Adipose tissue (tissue), 3 donors: ENCODE results near the gene CATSPERE. TPM values are rescaled to one million over a fixed set of nuclear protein-coding genes. Genes with fewer than 3 reads are reported as not detected.
"Not testable (repeated sequence)": the region's sequence is repeated elsewhere in the genome, so short reads cannot be mapped to it uniquely, and the experiment has no call there.

Source experiments
- H3K27ac ChIP-seq: one replicate; pipeline ENCODE4 v1.5.1; 2013; ENCODE audit warnings: low read depth, low read length
- WGBS, 3 donors: extraction: QIAGEN DNeasy Blood & Tissue Kit; methylation state at CpG; one replicate each; pipeline ENCODE4 v1.1.7; 2013; 5-methylcytosine and 5-hydroxymethylcytosine counted together
- polyA plus RNA-seq, 3 donors: library from polyadenylated mRNA; stranded (reverse); fragments of 200-250 nt; gene quantifications; one replicate each; pipeline ENCODE4 v1.2.3, GENCODE V29; 2013
- donor health status: healthy with polysubstance abuse.
- donor health status: Bipolar disorder and iron deficiency.
- donor health status: healthy.

CATSPERE gene
- polyA plus RNA-seq, 3 donors = 0.22 to 1.3 (median 0.35) TPM

DNA sequence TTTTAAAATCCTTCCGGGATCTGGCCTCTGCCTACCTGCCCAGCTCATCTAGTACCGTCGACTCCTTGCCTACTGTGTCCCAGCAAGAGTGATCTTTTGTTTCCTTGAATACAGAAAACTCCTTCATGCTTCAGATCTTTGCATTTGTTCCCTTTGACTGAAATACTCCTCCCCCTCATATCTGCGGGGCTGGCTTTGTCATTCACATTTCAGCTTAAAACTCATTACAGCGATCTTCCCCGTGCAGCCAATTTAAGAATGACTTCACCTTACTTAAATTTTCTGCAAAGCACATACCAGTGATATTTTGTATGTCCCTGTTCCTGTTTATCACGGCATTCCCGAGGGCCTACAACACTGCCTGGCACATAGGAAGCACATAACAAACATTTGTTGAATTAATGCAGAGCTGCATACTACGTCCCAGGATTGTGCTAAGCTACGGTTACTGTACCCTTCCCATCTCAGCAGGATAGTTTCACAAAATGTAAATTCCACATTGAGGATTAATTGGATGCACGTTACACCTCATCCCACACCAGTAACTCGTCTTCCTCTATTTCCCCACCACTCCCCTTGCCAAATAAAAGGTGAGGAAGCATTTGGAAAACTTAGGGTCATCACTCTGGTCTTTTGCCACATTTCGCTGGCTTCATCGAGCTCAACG, 191.0 kb downstream of the CATSPERE start:
- 38 to 41% (median 41%) methylated on average over 15 of the region's 15 CpGs for WGBS, 3 donors
- no peak overlapping the region for H3K27ac ChIP-seq

DNA sequence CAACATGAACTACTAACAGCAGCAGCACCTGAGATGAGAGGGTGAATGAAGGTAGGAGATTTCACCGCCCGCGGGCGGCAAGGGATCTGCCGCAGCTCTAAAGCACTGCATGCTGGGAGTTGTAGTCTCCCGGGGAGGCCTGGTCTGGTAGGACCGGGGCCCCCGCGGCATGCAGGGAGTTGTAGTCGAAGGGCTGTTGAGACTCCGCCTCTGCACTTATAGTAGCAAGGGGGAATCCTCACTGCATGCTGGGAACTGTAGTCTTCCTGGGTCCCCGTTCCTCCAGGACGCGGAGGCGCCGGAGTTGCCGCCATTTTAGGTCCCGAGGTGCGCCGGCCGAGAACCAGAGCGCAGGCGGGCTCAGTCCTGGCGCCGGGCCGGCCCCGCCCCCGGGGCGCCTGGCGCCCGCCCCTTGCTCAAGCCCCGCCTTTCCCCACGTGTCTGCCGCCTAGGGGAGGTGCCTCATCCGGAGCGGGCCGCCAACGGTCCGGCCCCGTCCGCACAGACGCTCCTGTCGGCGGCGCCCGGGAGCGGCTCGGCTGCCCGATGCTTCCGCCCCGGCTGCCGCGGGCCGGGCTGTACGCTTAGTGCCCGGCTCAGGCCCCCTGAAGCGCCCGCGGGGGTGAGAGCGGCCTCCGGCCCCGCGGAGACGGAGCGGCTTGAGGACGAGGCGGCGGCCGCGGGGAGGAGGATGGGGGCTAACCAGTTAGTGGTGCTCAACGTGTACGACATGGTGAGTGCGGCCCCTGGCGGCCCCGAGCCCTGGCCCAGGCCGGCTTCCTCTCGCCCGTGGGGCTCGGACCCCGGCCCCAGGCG, 191.8 kb downstream of the CATSPERE start, which contains the start of gene DESI2:
TSS of gene DESI2 (plus strand) at position 504 of the 816 bp plus-strand sequence. CDS start at position 692, 188 bp downstream.
- peak within 1 kb of the TSS; percentile 81 for H3K27ac ChIP-seq
- WGBS, 3 donors = 0 to 2% (median 1%) methylated on average over 61 to 81 of the region's 81 CpGs

DNA sequence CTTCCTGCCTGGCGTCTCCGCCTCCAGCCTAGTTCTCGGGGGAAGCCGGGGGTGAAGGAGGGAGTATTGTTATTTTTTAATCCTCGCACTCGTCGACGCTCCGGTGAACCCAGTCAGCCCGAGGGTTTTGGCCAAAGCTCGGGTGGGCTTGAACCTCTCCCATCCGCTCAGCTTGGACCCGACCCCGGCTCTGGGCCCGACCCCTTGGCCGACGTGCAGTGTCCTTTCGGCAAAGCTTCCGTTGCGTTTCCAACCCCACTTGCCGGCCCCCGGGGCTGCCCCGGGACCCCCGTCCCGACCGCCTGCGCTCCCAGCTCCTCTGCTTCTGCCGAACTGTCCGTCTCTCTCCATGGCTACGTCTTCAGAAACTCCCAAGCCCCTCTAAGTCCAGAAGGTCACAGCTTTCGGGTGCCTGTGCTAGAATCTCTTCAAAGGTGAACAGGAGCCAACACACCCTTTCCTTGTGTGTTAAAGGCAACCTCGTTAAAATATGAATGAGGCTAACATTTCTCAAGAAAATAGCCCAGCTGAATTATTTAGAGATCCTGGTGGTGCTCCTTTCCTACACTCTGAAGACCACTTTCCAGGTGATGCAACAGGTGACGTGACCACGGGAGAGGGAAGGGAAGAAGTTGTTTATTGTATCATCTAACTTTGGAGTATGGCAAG, 192.5 kb downstream of the CATSPERE start:
- peak overlapping the region; percentile 81 for H3K27ac ChIP-seq
- 0 to 1% (median 1%) methylated on average over 33 to 34 of the region's 34 CpGs for WGBS, 3 donors

DNA sequence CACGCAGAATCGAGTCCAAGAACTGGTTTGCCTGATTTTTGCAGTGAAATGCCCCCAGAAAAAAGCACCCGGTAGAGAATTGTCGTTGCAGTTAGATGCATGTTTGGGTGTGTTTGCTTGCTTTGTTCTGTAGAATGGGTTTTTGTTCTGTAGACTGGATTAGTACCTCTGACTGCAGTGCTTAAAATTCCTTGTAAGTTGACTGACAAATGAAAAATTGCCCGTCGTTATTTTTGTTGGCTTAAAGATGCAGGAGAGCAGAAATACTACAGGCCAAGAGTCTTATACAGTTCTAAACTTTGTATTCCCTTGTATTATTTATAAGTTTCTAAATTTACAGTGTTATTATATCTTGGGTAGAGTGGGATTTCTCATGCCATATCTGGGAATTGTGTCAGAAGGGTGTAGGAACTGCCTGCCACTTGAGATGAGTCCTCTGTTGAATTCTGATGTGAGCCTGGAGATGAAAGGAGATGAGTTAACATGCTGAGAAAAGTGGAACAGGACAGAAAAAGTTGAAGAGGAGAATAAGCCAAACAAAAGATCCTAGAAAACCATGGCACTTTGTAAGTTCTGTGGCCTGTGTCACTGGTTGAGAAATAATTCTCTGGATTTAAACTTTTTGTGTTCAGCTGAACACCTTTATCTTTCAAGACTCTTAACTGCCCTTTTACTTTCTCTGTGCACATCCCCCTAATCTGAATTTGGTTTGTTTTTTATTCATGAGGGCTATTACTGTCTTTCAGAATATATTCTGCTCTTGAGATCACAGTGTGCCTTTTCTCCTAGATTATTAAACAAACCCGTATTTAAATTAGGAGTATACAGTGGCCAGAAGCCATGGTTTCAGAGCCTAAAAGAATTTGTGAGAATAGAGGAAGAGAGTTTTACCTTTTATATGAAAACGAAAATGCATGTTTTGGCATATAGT, 193.3 kb downstream of the CATSPERE start:
- H3K27ac ChIP-seq = no peak overlapping the region
- 15 to 16% (median 15%) methylated on average over 8 of the region's 8 CpGs for WGBS, 3 donors

DNA sequence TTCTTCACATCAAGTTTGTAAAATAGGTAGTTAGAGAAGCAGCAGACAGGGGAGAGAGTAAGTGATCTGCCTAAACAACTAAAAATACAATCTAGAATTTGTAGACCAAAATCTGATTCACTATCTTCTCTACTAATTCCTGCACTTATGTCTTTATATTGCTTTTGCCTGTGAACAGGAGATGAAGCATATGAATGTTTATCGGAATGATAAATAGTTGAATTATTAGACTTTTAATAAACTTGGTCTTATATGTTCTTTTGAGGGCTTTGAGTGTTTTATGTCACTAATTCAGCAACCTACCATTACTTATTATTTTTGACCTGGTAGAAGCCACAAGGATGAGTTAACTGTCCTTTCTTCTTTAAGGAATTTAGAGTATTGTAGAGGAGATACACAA, 194.1 kb downstream of the CATSPERE start:
- H3K27ac ChIP-seq = no peak overlapping the region

DNA sequence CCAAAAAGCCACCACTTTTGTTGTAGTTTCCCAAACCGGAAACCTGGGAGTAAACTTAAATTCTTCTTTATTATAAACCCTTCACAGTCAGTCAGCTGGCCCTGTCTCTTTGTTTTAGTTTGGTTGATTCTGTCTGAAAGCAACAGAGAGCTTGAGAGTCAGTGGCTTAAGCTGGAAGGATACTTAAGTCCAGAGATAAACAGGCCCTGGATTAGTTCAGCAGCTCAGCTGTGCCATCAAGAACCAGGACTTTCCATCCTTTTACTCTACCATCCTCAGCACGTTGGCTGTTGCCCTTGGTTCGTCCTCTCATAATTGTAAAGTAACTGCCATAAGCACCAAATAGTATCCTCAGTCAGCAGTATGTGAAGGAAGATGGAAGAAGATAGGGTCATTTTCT, 196.3 kb downstream of the CATSPERE start:
- WGBS, 3 donors = 82 to 94% (median 87%) methylated on average over 3 of the region's 3 CpGs
- no peak overlapping the region for H3K27ac ChIP-seq

More for the DNA sequence above, 194.1 kb downstream of the CATSPERE start:
- WGBS, 3 donors = 99 to 100% (median 100%) methylated on average over 1 of the region's 1 CpG

DNA sequence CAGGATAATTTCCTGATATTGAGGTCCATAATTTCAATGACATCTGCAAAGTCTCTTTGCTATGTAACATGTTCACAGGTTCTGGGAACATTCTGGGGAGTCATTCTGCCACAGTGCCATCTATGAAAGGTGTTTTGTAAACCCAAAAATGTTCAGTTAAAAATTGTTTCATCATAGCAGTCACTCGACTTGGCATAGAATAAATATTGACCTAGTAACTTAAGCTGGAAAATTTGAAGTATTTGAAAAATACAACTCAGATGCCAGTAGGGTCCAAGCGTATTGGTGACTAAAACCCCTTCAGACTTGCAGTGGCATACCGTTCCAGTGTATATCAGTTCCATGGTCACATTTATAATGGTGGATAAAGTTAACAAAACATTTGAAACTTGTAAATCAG, 198.6 kb downstream of the CATSPERE start:
- WGBS, 3 donors = 35 to 80% (median 78%) methylated on average over 3 of the region's 3 CpGs
- no peak overlapping the region for H3K27ac ChIP-seq

DNA sequence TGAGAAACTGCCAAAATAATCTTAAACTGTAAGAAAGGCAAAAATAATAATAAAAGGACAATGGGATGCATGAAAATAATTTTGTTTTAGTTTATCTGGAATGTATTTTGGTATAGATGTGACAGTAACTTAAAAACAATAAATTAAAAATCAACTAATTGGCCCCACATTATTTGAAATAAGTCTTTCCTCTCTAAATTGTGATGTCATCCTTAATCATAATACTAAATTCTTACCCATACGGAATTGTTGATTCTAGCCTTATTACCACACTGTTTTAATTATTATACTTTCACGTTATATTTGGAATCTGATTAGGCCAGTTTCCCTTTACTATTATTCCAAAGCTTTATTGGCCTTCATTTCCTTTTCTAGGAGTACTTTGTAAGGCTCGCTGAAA, 199.5 kb downstream of the CATSPERE start:
- WGBS, 3 donors = 94 to 98% (median 97%) methylated on average over 3 of the region's 3 CpGs

DNA sequence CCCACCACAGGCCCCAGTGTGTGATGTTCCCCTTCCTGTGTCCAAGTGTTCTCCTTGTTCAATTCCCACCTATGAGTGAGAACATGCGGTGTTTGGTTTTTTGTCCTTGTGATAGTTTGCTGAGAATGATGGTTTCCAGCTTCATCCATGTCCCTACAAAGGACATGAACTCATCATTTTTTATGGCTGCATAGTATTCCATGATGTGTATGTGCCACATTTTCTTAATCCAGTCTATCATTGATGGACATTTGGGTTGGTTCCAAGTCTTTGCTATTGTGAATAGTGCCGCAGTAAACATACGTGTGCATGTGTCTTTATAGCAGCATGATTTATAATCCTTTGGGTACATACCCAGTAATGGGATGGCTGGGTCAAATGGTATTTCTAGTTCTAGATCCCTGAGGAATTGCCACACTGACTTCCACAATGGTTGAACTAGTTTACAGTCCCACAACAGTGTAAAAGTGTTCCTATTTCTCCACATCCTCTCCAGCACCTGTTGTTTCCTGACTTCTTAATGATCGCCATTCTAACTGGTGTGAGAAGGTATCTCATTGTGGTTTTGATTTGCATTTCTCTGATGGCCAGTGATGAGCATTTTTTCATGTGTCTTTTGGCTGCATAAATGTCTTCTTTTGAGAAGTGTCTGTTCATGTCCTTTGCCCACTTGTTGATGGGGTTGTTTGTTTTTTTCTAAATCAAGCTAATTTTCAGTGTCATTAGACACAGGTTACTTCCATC, 200.7 kb downstream of the CATSPERE start:
- 80 to 94% (median 94%) methylated on average over 2 of the region's 4 CpGs for WGBS, 3 donors
- H3K27ac ChIP-seq = not testable (repeated sequence)

More for the DNA sequence above, 199.5 kb downstream of the CATSPERE start:
- no peak overlapping the region for H3K27ac ChIP-seq

DNA sequence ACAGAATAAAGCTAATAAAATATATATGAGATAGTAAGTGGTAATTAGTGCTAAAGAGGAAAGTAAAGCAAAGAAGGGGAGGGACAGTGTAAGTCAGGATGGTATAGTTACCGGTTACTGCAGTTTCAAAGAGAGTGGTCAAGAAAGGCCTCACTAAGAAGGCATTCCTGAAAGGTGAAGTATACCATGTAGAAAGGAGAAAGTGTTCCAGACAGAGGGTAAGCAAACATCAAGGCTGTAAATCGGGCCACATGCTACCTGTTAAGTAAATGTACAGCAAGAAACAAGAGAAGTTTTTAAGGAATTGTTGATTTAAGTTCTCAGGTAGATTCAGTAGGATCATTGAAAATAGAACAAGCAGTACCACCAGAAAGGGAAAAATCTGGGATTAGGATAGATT, 201.5 kb downstream of the CATSPERE start:
- no peak overlapping the region for H3K27ac ChIP-seq
- WGBS, 3 donors = 57 to 89% (median 88%) methylated on average over 2 of the region's 2 CpGs

DNA sequence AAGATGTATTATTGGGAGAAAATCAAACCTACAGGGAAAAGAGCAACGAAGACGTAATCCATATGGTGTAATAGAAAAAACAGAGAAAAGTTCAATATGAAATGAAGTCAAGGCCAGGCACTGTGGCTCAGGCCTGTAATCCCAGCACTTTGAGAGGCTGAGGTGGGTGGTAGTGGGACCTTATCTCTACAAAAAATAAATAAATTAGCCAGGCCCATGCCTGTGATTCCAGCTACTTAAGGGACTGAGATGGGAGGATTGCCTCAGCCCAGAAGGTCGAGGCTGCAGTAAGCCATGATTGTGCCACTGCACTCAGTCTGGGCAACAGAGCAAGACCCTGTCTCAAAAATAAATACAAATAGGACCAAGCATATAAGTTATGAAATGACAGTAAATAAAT, 203.3 kb downstream of the CATSPERE start:
- H3K27ac ChIP-seq = no peak overlapping the region
- WGBS, 3 donors = 54 to 82% (median 79%) methylated on average over 3 of the region's 3 CpGs

DNA sequence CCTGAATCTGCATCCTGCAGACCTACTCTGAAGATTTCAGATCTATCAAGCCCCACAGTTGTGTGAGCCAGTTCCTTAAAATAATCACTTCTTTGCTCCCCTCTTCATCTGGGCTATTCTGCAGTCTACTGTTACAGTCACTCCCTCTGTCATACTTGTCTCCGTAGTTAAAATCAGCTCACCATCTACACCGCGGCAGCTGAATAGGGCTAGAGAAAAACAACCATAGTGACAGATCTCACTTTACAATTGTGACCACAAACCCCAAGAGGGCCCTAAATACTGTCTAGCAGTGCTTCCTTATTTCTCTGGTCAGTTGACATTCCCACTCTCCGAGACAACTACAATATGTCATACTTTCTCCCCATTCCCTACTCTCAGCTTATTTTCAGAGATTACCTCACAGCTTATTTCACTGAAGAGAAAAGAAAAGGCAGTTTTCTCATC, 204.7 kb downstream of the CATSPERE start:
- no peak overlapping the region for H3K27ac ChIP-seq
- 32 to 77% (median 38%) methylated on average over 4 of the region's 4 CpGs for WGBS, 3 donors

DNA sequence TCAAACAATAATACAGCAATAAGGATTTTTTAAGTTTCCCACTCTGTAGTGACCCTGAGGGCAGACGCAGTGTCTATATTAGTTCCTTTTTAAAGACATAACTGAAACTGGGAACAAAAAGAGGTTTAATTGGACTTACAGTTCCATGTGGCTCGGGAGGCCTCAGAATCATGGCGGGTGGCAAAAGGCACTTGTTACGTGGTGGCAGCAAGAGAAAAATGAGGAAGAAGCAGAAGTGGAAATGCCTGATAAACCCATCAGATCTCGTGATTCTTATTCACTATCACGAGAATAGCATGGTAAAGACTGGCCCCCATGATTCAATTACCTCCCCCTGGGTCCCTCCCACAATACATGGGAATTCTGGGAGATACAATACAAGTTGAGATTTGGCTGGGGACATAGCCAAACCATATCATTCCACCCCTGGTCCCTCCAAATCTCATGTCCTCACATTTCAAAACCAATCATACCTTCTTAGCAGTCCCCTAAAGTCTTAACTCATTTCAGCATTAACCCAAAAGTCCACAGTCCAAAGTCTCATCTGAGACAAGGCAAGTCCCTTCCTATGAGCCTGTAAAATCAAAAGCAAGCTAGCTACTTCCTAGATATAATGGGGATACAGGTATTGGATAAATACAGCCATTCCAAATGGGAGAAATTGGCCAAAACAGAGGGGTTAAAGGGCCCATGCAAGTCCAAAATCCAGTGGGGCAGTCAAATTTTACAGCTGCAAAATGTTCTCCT, 205.8 kb downstream of the CATSPERE start:
- not testable (repeated sequence) for H3K27ac ChIP-seq
- WGBS, 3 donors = 80 to 88% (median 82%) methylated on average over 6 of the region's 6 CpGs

DNA sequence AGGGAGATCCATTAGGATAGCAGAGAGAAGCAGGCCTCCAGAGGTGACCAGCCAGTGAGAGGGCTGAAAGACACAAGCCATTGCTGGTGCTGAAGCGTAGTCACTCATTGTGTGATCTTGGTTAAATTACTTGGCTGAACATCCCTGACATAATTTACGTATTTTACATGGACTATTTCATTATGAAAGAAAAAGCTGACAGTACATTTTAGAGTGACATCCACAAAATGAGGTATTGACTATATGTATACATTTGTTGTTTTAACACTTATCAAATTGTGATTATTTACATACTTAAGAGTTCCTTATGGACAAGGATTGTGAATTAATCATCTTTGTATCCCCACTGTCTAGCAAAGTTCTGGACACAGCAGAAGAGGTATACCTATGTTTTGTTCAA, 206.7 kb downstream of the CATSPERE start:
- H3K27ac ChIP-seq = no peak overlapping the region
- WGBS, 3 donors = 95 to 98% (median 97%) methylated on average over 2 of the region's 2 CpGs

DNA sequence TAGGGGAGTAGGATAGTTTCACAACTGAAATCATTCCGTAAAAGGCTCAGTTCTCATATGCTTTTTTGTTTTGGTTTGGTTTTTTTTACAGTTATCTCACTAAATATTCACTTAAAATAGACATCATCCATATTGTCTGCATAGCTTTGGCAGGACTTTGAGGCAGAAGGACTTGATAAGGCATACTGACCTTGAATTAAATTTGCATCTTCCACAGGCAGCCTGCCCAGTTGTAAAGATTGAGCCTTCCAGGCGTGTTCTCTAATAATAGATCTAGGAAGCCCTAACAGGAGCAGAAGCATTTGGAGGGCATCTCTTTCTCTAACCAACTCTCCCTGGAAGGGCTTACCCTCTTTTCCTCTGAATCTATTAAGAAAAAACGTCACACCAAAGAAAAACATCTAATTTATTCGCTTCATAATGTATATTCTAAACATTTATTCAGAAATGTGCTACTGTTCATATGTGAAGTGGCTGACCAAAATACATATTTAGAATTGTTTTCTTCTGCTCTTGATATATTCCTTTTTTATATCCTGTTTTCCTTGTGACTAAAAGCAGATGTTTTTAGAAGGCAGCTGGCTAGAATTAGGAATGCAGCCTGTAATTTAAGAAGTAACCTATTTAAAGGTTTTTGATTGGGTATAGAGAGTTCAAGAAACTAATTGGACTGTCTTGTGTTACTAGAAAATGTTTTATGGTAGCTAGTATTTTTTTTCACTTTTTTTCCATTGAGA, 212.0 kb downstream of the CATSPERE start:
- 37 to 46% (median 45%) methylated on average over 4 of the region's 4 CpGs for WGBS, 3 donors
- no peak overlapping the region for H3K27ac ChIP-seq

DNA sequence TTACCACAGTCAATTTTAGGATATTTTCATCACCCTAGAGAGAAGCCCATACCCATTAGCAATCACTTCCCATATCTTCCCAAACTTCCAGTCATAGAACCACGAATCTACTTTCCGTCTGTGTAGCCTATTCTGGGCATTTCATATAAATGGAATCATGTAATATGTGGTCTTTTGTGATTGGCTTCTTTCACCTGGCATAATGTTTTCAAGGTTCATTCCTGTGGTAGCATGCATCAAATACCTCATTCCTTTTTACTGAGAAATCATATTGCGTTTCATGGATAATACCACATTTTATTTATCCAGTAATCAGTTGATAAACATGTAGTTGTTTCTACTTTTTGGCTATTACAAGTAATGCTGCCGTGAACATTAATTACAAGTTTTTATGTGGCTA, 213.4 kb downstream of the CATSPERE start:
- no peak overlapping the region for H3K27ac ChIP-seq
- WGBS, 3 donors = 70 to 74% (median 72%) methylated on average over 4 of the region's 4 CpGs
